HEK293 (cell line): ENCODE measurements around the gene LRFN4.
A peak's percentile ranks its signal among the peaks of the same experiment; 100 is the strongest.

Experiments
- CTCF ChIA-PET: fragments of 350-600 bp; formaldehyde crosslinking; extraction: SDS; loops from one replicate; lab custom pipeline; 2021; ENCODE audit warnings: antibody characterized with exemption; lab: Yijun Ruan, JAX
- POLR2A ChIA-PET: fragments of 300-600 bp; formaldehyde crosslinking; extraction: SDS; loops from one replicate; lab custom pipeline; 2020; ENCODE audit warnings: antibody characterized with exemption, inconsistent platforms; lab: Yijun Ruan, JAX
- H3K27ac ChIP-seq: fragments of 200-500 bp; sonication (Bioruptor generic); 2 replicates; pipeline ENCODE4 v1.5.1; 2014; ENCODE audit warnings: low read depth, low read length, control low read depth, inconsistent platforms; ENCODE audit errors: extremely low read depth
- H3K36me3 ChIP-seq, 2 experiments: fragments of 200-500 bp in 1 of 2; sonication (Bioruptor generic) in 1 of 2; 1 replicate in 1 of 2; 2 replicates in 1 of 2; pipeline ENCODE4 v1.5.1; 2014 to 2017; ENCODE audit warnings: inconsistent platforms in 2 of 2, low read length in 2 of 2; ENCODE audit not compliant: control insufficient read depth in 2 of 2, insufficient read depth in 1 of 2
- H3K4me1 ChIP-seq: fragments of 200-500 bp; sonication (Bioruptor generic); 2 replicates; pipeline ENCODE4 v1.5.1; 2014; ENCODE audit warnings: mild to moderate bottlenecking, low read length, inconsistent platforms; ENCODE audit not compliant: control insufficient read depth, insufficient read depth
- H3K4me3 ChIP-seq: 2 replicates; pipeline ENCODE4 v1.5.1; 2011; ENCODE audit warnings: low read depth, mild to moderate bottlenecking, control low read depth, low read length, moderate library complexity
- H3K9me3 ChIP-seq: fragments of 200-500 bp; sonication (Bioruptor generic); 2 replicates; pipeline ENCODE4 v1.5.1; 2014; ENCODE audit warnings: low read depth, low read length, inconsistent platforms; ENCODE audit not compliant: control insufficient read depth, insufficient read depth
- ATF2 ChIP-seq: fragments of 450-650 bp; formaldehyde crosslinking; IDR thresholded peaks from 2 replicates; pipeline ENCODE4 v1.5.1; 2016; ENCODE audit warnings: missing biosample characterization, missing genetic modification characterization, low read depth
- GLI2 ChIP-seq: fragments of 450-650 bp; formaldehyde crosslinking; IDR thresholded peaks from 2 replicates; pipeline ENCODE4; 2017; ENCODE audit warnings: missing biosample characterization, missing genetic modification characterization, low read depth, borderline replicate concordance
- GLIS1 ChIP-seq: fragments of 450-650 bp; formaldehyde crosslinking; IDR thresholded peaks from 2 replicates; pipeline ENCODE4 v1.5.1; 2016; ENCODE audit warnings: missing biosample characterization, missing genetic modification characterization
- GLIS2 ChIP-seq: fragments of 450-650 bp; formaldehyde crosslinking; IDR thresholded peaks from 2 replicates; pipeline ENCODE4 v1.5.1; 2016; ENCODE audit warnings: missing biosample characterization, missing genetic modification characterization
- IKZF3 ChIP-seq: fragments of 450-650 bp; IDR thresholded peaks from 2 replicates; pipeline ENCODE4 v1.5.0; 2018; ENCODE audit warnings: missing biosample characterization, mild to moderate bottlenecking, missing genetic modification characterization, moderate library complexity
- KLF7 ChIP-seq: fragments of 450-650 bp; formaldehyde crosslinking; IDR thresholded peaks from 2 replicates; pipeline ENCODE4 v1.5.1; 2016; ENCODE audit warnings: missing biosample characterization, missing genetic modification characterization, borderline replicate concordance
- MEIS1 ChIP-seq: sonication (generic); formaldehyde crosslinking; IDR thresholded peaks from 2 replicates; pipeline ENCODE4 v1.8.1; 2022; ENCODE audit warnings: missing genetic modification reagents, mild to moderate bottlenecking, borderline replicate concordance
- OSR2 ChIP-seq: fragments of 450-650 bp; formaldehyde crosslinking; IDR thresholded peaks from 2 replicates; pipeline ENCODE4 v1.5.1; 2016; ENCODE audit warnings: missing biosample characterization, missing genetic modification characterization
- PRDM1 ChIP-seq: fragments of 450-650 bp; formaldehyde crosslinking; IDR thresholded peaks from 2 replicates; pipeline ENCODE4; 2016; ENCODE audit warnings: missing biosample characterization, missing genetic modification characterization
- SCRT2 ChIP-seq: fragments of 450-650 bp; formaldehyde crosslinking; IDR thresholded peaks from 2 replicates; pipeline ENCODE4 v1.5.1; 2016; ENCODE audit warnings: missing biosample characterization, missing genetic modification characterization
- SETDB1 ChIP-seq: IDR thresholded peaks from one replicate; pipeline ENCODE4 v1.6.1; 2017; ENCODE audit warnings: mild to moderate bottlenecking, low read length, moderate library complexity, mixed read lengths; ENCODE audit not compliant: insufficient read length
- ZBTB26 ChIP-seq: fragments of 450-650 bp; formaldehyde crosslinking; optimal IDR thresholded peaks from 2 replicates; pipeline ENCODE3; 2016; ENCODE audit warnings: missing biosample characterization, mild to moderate bottlenecking, missing genetic modification characterization
- ZBTB7A ChIP-seq: fragments of 450-650 bp; formaldehyde crosslinking; IDR thresholded peaks from 2 replicates; pipeline ENCODE4 v1.5.1; 2016; ENCODE audit warnings: low read depth, missing biosample characterization, missing genetic modification characterization
- ZFHX2 ChIP-seq: fragments of 450-650 bp; formaldehyde crosslinking; conservative IDR thresholded peaks from 2 replicates; pipeline ENCODE4 v1.5.1; 2016; ENCODE audit warnings: missing biosample characterization, missing genetic modification characterization
- ZNF114 ChIP-seq: fragments of 450-650 bp; formaldehyde crosslinking; IDR thresholded peaks from 2 replicates; pipeline ENCODE4 v1.5.0; 2017; ENCODE audit warnings: missing biosample characterization, missing genetic modification characterization
- ZNF133 ChIP-seq: fragments of 450-650 bp; formaldehyde crosslinking; IDR thresholded peaks from 2 replicates; pipeline ENCODE4 v1.5.1; 2016; ENCODE audit warnings: missing biosample characterization, missing genetic modification characterization
- ZNF138 ChIP-seq: fragments of 450-650 bp; formaldehyde crosslinking; IDR thresholded peaks from 2 replicates; pipeline ENCODE4 v1.5.1; 2016; ENCODE audit warnings: missing biosample characterization, missing genetic modification characterization, borderline replicate concordance
- ZNF157 ChIP-seq: fragments of 450-650 bp; formaldehyde crosslinking; IDR thresholded peaks from 2 replicates; pipeline ENCODE4 v1.5.1; 2016; ENCODE audit warnings: missing biosample characterization, missing genetic modification characterization
- ZNF174 ChIP-seq: fragments of 450-650 bp; formaldehyde crosslinking; IDR thresholded peaks from 2 replicates; pipeline ENCODE4 v1.5.0; 2017; ENCODE audit warnings: missing biosample characterization, mild to moderate bottlenecking, missing genetic modification characterization
- ZNF19 ChIP-seq: fragments of 450-650 bp; formaldehyde crosslinking; IDR thresholded peaks from 2 replicates; pipeline ENCODE4; 2016; ENCODE audit warnings: missing biosample characterization, missing genetic modification characterization, low read depth
- ZNF2 ChIP-seq: fragments of 450-650 bp; formaldehyde crosslinking; IDR thresholded peaks from 2 replicates; pipeline ENCODE4 v1.5.1; 2016; ENCODE audit warnings: missing biosample characterization, missing genetic modification characterization
- ZNF221 ChIP-seq: fragments of 450-650 bp; formaldehyde crosslinking; IDR thresholded peaks from 2 replicates; pipeline ENCODE4 v1.5.1; 2017; ENCODE audit warnings: missing biosample characterization, missing genetic modification characterization, borderline replicate concordance
- ZNF23 ChIP-seq: fragments of 450-650 bp; formaldehyde crosslinking; IDR thresholded peaks from 2 replicates; pipeline ENCODE4 v1.5.1; 2016; ENCODE audit warnings: missing biosample characterization, missing genetic modification characterization, borderline replicate concordance
- ZNF24 ChIP-seq: fragments of 450-650 bp; formaldehyde crosslinking; IDR thresholded peaks from 2 replicates; pipeline ENCODE4 v1.5.1; 2016; ENCODE audit warnings: missing biosample characterization, missing genetic modification characterization
- ZNF248 ChIP-seq: fragments of 450-650 bp; formaldehyde crosslinking; IDR thresholded peaks from 2 replicates; pipeline ENCODE4 v1.5.1; 2017; ENCODE audit warnings: missing biosample characterization, missing genetic modification characterization
- ZNF274 ChIP-seq, 2 experiments: fragments of 200-500 bp in 1 of 2; fragments of 450-650 bp in 1 of 2; sonication (Bioruptor generic) in 1 of 2; formaldehyde crosslinking in 1 of 2; IDR thresholded peaks; 2 replicates each; pipeline versions ENCODE4 v1.5.1 to v1.6.1; 2014 to 2016; ENCODE audit warnings: borderline replicate concordance in 1 of 2, inconsistent platforms in 1 of 2, low read length in 1 of 2, missing biosample characterization in 1 of 2, missing genetic modification characterization in 1 of 2
- ZNF341 ChIP-seq: fragments of 450-650 bp; formaldehyde crosslinking; IDR thresholded peaks from 2 replicates; pipeline ENCODE4; 2016; ENCODE audit warnings: low read depth, missing biosample characterization, missing genetic modification characterization
- ZNF449 ChIP-seq: fragments of 450-650 bp; formaldehyde crosslinking; IDR thresholded peaks from 2 replicates; pipeline ENCODE4 v1.5.1; 2017; ENCODE audit warnings: missing biosample characterization, mild to moderate bottlenecking, missing genetic modification characterization, moderate library complexity
- ZNF488 ChIP-seq: fragments of 450-650 bp; formaldehyde crosslinking; IDR thresholded peaks from 2 replicates; pipeline ENCODE4 v1.5.1; 2016; ENCODE audit warnings: missing biosample characterization, missing genetic modification characterization
- ZNF510 ChIP-seq: fragments of 450-650 bp; formaldehyde crosslinking; IDR thresholded peaks from 2 replicates; pipeline ENCODE4 v1.5.1; 2018; ENCODE audit warnings: mild to moderate bottlenecking, missing genetic modification characterization, missing biosample characterization; ENCODE audit not compliant: insufficient replicate concordance
- ZNF600 ChIP-seq: fragments of 450-650 bp; formaldehyde crosslinking; IDR thresholded peaks from 2 replicates; pipeline ENCODE4 v1.5.1; 2016; ENCODE audit warnings: missing biosample characterization, missing genetic modification characterization
- ZNF624 ChIP-seq: fragments of 450-650 bp; formaldehyde crosslinking; IDR thresholded peaks from 2 replicates; pipeline ENCODE4 v1.5.1; 2017; ENCODE audit warnings: missing biosample characterization, missing genetic modification characterization
- ZNF747 ChIP-seq: fragments of 450-650 bp; formaldehyde crosslinking; IDR thresholded peaks from 2 replicates; pipeline ENCODE4 v1.5.1; 2016; ENCODE audit warnings: missing biosample characterization, missing genetic modification characterization
- ZNF830 ChIP-seq: fragments of 450-650 bp; IDR thresholded peaks from 2 replicates; pipeline ENCODE4 v1.5.0; 2018; ENCODE audit warnings: missing biosample characterization, missing genetic modification characterization, low read depth, mild to moderate bottlenecking, moderate library complexity

The LRFN4 gene

GRCh38 chr11:66856496-66857233 is at the start of gene LRFN4:
Gene LRFN4, plus strand, starts transcription at chr11:66857064. Its CDS starts 681 bp downstream, at chr11:66857745.
- H3K4me1 ChIP-seq, result no peaks in the 10 kb centered on the region
- ChIA-PET POLR2A (interaction anchor here (0.8 to 3.5 kb wide), 9 partner anchors 12 to 377 kb away, joined by 3 to 40 read pairs (median 4); partner anchors contain the start of genes DPP3, PC, RBM4B and RCE1), CTCF (interaction anchor here (1.1 to 1.6 kb wide), 4 partner anchors 12 to 178 kb away, joined by 3 to 4 read pairs (median 3); no protein-coding TSS in a partner anchor)
- peaks cover 0 to 19% of the 10 kb centered on the region in 2 experiments; a peak in 1 of 3 replicates for H3K36me3 ChIP-seq
- H3K27ac ChIP-seq, result peak within 1 kb of the TSS; percentile 70; the same call in 1 of the 2 replicates
- peak within 1 kb of the TSS; percentile 60 for H3K4me3 ChIP-seq
- H3K9me3 ChIP-seq, result no peaks in the 10 kb centered on the region
- TF ChIP-seq ZNF600, result peak; percentile 8; the same call in 1 of the 2 replicates
- peak; percentile 78 for TF ChIP-seq ZBTB26
- TF ChIP-seq ZNF341 (tag by site-specific recombination), result no peak
- TF ChIP-seq ZNF747 (tag by site-specific recombination), result no peak
- no peak for TF ChIP-seq ZNF19
- no peak for TF ChIP-seq ZNF133 (tag by site-specific recombination)
- TF ChIP-seq ZNF248 (tag by site-specific recombination), result no peak
- TF ChIP-seq MEIS1, result no peak
- TF ChIP-seq ZNF221 (tag by site-specific recombination), result no peak
- TF ChIP-seq GLI2 (tag by site-specific recombination), result no peak
- TF ChIP-seq ZNF624 (tag by site-specific recombination), result no peak
- TF ChIP-seq ZNF830 (tag by site-specific recombination), result no peak
- no peak for TF ChIP-seq ZNF510 (tag by site-specific recombination)
- TF ChIP-seq ZFHX2 (tag by site-specific recombination), result peak; percentile 99
- TF ChIP-seq ZNF114, result no peak
- TF ChIP-seq ZBTB7A (tag by site-specific recombination), result peak; percentile 78; the same call in 1 of the 2 replicates
- TF ChIP-seq KLF7 (tag by site-specific recombination), result peak; percentile 78; the same call in 1 of the 2 replicates
- no peak for TF ChIP-seq SETDB1
- no peak for TF ChIP-seq PRDM1
- TF ChIP-seq GLIS1 (tag by site-specific recombination), result peak; percentile 69
- TF ChIP-seq IKZF3 (tag by site-specific recombination), result no peak
- no peak for TF ChIP-seq ZNF174 (tag by site-specific recombination)
- TF ChIP-seq OSR2 (tag by site-specific recombination), result no peak
- TF ChIP-seq ZNF2 (tag by site-specific recombination), result no peak
- TF ChIP-seq ZNF449 (tag by site-specific recombination), result no peak
- TF ChIP-seq ATF2 (tag by site-specific recombination), result no peak
- TF ChIP-seq ZNF23 (tag by site-specific recombination), result no peak
- no peak for TF ChIP-seq ZNF488 (tag by site-specific recombination)
- TF ChIP-seq ZNF138 (tag by site-specific recombination), result no peak
- no peak for TF ChIP-seq SCRT2 (tag by site-specific recombination)
- TF ChIP-seq ZNF157 (tag by site-specific recombination), result no peak
- no peak for TF ChIP-seq ZNF274 (IDR thresholded peaks at IDR 0.05; ENCODE audit: low read length)
- TF ChIP-seq ZNF274 (tag by site-specific recombination; IDR thresholded peaks at IDR 0.05; ENCODE audit: borderline replicate concordance), result no peak
- peak; percentile 86 for TF ChIP-seq GLIS2 (tag by site-specific recombination)
- TF ChIP-seq ZNF24 (tag by site-specific recombination), result no peak
